HG03159 (cell line): Measurements from ENCODE around the gene ELMO1.
"Not testable (repeated sequence)": the region's sequence is repeated elsewhere in the genome, so short reads cannot be mapped to it uniquely, and the experiment has no call there.

Experiments
- ATAC-seq: cut with Tn5 transposase; IDR thresholded peaks from one replicate; pipeline ENCODE4 v1.9.1; 2021; ENCODE audit warnings: mild to moderate bottlenecking, moderate library complexity; ENCODE audit not compliant: unreplicated experiment

ELMO1 gene

GRCh38 chr7:37149051-37149772 lies 299.5 kb downstream of the ELMO1 start:
- ATAC-seq = peak; percentile 58

GRCh38 chr7:37145682-37146081 lies 303.0 kb downstream of the ELMO1 start:
- ATAC-seq = no peak

DNA sequence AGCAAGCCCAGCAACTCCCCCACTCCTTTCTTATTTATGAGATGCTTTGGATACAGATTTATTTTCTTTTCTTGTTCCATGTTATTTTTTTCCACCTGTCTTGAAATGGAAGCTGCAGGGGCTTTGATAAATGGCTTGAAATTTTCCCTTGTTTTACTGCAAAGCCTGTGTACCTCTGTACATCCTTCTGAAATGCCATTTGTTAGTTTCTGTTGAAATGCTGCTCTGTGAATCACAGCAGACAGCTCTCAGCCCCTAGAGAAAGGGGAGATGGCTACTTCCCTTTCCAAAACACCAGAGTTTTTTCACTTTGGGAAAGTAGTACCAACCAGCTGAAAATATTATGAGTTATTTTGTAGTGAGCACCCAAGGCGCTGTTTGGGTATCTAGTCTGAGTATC lies 304.2 kb downstream of the ELMO1 start:
- ATAC-seq = no peak

DNA sequence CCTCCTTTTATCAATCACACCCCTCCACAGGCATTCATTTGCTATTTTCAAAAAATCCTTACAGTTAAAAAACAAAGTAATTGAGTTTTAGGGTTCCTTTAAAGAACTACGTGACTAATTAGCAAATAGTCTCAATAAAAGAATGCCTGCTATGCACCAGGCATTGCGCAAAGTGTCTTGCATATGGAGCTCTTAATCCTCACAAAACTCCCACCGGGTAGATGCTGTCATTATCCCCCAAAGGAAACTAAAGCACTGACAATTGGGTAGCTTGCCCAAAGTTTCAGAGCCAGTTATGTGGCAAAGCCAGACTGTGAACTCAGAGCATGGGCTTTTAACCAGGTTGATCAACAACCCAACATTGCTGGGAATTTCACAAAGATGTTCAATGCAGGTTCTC lies 305.7 kb downstream of the ELMO1 start:
- no peak for ATAC-seq

GRCh38 chr7:37141742-37142141 lies 306.9 kb downstream of the ELMO1 start:
- no peak for ATAC-seq

- not testable (repeated sequence) for ATAC-seq
These were observed 314.8 kb downstream of the ELMO1 start for GRCh38 chr7:37133902-37134301.

GRCh38 chr7:37131855-37132254 lies 316.8 kb downstream of the ELMO1 start:
- no peak for ATAC-seq

- ATAC-seq = no peak
These were observed 319.6 kb downstream of the ELMO1 start for GRCh38 chr7:37129035-37129425.

DNA sequence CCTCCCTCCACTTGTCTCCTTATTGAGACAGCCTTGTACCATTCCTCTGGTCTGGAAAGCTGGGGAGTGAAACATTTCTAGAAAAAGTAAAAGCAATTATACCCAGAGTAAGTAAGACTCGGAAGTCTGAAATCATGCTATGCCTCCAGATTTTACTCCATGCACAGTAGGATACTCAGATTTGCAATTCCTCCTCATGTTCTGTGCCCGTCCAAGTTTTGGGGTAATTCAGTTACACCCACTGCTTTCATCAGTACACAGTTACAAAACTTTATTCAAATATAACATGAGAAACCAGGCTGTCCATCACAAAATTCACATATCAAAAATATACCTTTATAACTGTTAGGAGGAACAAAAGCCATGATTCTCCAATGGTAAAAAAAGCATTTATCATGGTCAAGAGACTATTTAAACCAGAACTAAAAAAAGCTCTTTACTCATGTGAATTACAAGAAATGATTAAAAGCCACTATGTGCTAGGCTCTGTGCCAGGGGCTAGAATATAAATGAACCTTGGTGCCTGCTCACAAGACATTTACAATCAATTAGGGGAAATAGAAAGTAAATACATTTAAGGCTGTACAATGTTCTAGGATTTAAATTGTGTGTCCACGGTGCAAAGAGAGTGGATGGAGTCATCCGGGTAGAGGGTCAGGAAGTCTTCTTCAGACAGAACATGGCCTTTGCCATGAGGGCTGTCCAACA lies 320.2 kb downstream of the ELMO1 start:
- ATAC-seq = no peak

DNA sequence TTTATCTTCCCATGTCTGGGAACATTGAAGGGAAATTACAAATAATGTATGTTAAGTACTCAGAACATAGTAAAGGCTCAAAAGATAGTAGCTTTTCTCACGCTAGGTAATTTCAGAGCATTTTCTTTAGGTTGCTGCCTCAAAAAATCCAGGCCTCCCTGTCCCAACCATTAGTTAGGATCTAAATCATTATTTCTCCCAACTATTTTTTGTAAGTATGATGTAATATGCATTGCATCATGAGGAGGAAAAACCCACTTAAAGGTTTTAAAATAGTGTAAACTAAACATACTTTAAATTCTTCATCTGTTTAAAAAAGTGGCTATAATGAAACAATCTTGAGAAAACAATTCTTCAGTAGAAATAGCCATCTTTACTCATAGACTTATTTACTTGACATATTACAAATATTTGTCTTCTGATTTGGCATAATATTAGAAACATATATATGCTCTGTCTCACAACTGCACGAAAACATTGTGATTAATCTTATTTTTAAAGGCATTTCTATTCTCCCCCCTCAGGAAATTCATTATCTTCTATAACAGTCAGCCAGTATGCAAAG lies 329.3 kb downstream of the ELMO1 start:
- no peak for ATAC-seq

DNA sequence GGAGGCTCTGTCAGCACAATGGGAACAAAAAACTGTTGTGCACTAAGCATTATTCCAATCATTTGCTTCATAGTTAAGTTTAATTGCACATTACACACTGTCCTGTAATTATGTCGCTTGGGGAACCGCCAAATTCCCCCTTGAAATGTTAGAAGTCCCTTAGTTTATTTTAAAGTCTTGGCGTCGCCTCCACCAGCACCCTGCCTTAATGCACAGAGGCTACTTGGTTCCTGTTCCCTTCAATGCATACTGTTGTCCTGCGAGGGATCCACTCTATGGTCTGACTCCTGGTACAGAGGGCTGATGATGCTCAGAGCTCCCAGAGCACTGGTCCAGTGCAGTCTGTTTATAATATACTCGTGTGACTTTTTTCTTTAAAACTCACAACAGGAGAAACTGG lies 330.7 kb downstream of the ELMO1 start:
- ATAC-seq = no peak

DNA sequence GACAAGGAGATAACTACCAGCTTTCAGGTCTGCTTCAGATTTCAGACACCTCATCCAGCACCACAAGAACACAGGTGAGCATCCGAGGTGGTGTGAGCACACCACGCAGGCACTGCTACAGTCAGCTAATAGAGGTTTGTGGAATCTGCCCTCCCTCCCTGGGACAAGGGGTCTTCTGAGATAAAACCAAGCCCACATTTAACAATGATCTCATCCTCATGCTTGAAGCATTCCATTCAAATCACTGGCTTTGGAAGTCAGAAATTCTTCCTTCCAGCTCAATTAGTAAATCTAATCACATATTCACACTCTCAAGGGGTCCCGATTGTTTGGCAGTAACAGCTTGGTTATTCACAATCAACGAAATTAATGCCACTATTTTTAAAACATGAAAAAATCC lies 331.4 kb downstream of the ELMO1 start:
- no peak for ATAC-seq

- no peak for ATAC-seq
These were observed 332.5 kb downstream of the ELMO1 start for GRCh38 chr7:37116093-37116701.

- ATAC-seq = no peak
These were observed 334.9 kb downstream of the ELMO1 start for GRCh38 chr7:37113661-37114355.

DNA sequence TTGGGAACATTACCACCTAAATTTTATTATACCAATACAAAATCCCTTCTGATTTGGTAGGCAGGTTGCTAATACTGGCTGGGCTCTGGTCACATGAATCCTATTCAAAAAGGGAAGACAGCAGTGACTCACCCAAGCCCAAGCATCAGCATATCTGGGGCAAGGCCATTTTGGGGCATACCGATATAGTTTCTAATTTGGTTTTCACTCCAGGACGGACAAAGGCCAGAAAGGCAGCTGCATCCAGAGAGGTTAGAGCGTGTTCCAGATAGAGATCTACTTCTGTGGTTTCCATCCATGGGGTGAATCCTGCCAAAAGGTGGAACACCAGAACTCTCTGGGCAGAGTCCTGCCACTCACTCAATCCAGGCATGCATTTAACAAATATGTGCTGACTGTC lies 335.8 kb downstream of the ELMO1 start:
- no peak for ATAC-seq

- ATAC-seq = no peak
These were observed 336.4 kb downstream of the ELMO1 start for GRCh38 chr7:37112218-37112617.

GRCh38 chr7:37111459-37111858 lies 337.2 kb downstream of the ELMO1 start:
- ATAC-seq = no peak

GRCh38 chr7:37110660-37111424 lies 337.8 kb downstream of the ELMO1 start:
- ATAC-seq = no peak

GRCh38 chr7:37109843-37110242 lies 338.8 kb downstream of the ELMO1 start:
- no peak for ATAC-seq

- ATAC-seq = no peak
These were observed 339.5 kb downstream of the ELMO1 start for GRCh38 chr7:37109016-37109683.
